Activated CD4-positive, alpha-beta T cell treated with anti-CD3 and anti-CD28 coated beads, Interleukin-2, Interleukin-6, amounts not matched to agents 100 ng/mL and 50 ng/mL, durations not matched to agents 16 hours and 8 hours (primary cell): ENCODE results near the gene SRL.

ENCODE experiments used
- DNase-seq: peaks from one replicate; pipeline ENCODE4 v3.0.0-alpha.2; 2020

SRL gene

DNA sequence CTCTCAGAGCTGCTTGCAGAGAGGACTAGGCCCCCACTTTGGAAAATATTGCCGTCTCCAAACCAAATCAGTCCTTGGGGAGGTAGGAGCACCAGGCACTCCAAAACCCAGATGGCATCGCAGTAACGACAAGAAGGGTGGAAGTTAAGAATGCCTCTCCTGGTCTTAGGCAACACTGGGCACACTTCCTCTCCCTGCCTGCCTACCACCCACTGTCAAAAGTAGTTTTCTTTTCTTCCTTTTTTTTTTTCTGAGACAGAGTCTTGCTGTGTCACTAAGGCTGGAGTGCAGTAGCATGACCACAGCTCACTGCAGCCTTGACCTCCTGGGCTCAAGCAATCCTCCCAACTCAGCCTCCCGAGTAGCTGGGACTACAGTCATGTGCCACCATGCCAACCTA, 47.2 kb downstream of the SRL start:
- no peak for DNase-seq

DNA sequence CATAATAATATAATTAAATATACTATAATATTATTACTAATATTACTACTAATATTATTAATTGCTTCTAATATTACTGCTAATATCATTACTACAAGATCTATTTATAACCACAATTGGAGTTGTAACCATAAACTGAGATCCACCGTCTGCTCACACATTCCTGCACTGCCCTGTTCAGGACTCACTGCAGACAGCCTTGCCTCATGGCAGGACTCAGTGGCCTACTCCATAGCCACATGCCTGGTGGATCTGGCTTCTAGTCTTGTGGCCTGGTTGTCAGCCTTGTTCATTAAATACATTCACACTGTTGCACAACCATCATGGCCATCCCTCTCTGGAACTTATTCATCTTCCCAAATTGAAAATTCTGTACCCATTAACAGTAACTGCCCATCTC, 48.0 kb downstream of the SRL start:
- no peak for DNase-seq

DNA sequence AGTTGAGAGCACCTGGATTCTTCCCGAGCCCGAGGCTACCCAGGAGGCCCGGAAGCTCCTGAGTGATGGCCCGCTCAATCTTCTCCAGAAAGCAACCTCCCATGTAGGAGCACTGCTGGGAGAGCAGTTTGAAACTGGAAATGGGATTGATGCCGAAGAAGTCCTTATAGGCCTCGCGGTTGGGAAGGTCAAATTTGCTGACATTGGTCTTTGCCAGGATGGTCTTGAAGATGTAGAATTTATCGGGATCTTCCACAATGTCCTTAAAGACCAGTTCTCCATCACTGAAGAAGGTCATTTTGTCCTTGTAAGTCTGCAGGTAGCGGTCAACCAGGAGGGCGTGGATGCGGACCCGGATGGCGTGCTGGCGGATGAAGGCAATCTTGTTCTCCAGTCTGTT, 49.7 kb downstream of the SRL start:
- DNase-seq, result no peak

DNA sequence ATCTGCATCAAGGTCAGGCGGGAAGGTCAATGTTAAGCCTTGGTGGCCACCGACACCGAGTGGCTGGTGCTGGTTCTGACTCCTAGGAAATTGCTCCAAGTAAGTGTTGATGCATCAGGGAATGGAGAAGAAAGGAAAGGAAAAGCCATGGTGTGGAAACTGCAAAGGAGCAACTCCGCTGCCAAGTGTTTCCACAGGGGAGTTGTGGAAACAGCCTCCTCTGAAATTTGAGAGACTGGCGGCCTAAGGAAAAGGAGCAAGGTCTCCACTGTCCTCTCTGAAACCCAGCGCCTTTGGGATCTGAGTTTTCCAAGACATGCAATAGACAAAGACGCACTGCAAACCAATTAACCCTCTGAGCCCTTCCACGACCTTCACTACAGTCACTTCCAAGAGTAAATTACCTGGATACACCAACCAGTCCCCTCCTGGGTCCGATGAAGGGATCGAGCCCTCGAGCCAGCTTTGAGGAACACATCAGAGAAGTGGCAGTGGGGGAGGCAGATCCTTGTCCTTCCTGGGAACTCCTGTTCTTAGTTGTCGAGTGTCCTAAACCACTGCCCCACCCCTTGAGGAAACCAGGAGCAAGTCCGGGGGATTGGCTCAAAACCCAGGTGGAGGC, 51.1 kb downstream of the SRL start:
- DNase-seq, result no peak

DNA sequence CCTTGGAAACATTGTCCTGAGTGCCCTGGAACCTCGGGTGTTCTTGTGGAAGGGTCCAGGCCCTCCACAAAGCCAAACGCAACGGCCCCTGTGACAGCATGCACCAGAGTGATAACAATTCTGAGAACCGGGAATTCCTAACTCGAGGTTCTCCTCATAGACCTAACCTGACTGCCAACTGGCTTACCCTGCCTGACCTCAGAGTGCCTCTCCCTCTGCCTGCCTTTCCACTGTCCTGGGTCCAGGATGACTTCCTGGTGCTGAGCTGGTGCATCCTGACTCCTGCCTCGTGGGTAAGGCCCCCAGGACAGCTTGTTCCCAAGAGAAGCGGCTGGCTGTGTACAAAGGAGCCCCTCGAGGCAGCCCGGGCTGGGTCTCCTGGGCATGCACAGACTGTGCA, 51.8 kb downstream of the SRL start:
- no peak for DNase-seq

DNA sequence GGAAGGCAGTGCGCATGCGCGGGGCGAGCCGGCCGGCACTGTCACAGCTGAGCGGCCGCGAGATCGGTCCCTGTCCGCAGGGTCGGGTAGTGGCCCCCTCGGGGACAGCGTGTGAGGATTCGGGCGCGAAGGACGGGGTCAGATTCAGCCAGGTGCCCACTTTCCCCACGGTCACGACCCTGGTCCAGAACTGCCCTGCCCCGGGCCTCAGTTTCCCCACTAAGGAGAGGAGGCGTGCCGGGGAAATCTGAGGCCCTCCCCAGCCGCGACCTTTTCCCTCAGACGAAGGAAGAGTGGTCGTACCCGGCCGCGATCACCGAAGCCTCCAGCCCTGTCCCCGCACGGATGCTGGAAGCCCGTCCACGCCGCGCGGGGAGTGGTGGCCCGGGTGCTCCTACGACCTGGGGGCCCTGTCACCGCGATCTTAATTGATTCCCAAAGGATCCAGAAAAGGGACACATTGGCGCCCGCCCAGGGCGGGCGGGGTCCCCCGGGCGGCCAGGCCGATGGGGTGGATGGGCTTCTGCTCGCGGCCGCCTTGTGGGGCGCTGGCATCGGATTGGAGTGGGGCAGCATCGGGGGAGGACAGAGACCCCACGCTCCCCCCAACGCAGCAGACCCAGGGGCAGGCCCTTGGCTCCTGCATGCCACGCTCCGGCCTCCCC, 57.7 kb downstream of the SRL start:
- DNase-seq, result no peak

DNA sequence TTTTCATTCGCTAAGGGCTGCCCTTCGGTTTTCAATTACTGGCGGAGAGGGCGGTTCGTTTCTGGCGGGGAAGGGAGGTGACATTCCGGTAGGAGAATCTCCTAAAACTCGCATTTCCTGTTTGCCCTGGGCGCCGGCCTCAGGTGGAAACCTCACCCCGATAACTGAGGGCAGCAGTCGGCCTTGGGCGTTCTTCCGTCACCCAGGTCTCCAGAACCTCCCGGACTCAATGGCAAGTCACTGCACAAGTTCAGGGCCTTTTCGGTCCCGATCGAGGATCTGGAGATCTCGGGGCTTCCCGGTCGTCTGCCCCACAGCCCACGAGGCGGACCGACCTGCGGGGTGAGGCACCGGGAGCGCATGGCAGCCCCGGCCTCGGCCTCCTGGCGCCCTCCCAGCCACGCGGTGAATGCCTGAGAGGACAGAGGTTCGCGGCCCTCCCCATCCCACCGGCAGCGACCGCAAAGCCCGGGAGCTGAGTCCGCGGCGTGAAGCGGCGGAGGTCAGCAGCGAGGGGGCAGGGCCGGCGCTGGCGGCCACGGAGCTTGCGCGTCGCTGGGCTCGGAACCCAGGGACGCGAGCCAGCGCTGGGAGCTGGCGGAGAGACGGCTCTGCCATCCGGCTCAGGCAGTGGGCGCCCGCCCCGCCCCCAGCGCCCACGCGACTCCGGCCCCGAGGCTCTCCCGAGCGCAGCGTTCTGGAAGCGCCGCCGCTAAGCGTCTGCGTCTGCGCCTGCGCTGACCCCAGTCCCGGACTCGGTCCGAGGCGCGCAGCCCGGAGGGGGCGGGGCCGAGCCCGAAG, 58.4 kb downstream of the SRL start:
- peak; percentile 96 for DNase-seq

DNA sequence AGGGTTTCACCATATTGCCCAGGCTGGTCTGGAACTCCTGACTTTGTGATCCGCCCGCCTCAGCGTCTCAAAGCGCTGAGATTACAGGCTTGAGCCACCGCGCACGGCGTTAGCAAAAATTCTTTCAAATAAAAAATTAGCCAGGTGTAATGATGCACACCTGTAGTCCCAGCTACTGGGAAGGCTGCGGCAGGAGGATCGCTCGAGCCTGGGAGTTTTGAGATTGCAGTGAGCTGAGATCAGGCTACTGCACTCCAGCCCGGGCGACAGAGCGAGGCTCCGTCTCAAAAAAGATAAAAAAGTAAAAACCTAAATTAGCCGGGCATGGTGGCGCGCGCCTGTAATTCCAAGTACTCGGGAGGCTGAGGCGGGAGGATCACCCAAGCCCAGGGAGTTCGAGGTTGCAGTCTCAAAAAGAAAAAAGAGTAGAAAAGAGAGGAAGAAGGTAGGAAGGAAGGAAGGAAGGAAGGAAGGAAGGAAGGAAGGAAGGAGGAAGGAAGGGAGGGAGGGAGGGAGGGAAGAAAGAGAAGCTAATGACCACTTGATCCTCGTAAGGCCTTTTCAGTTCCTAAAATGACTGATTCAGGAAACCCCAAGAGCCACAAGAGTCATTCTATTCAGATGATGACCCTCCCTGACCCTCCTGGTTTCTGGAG, 59.2 kb downstream of the SRL start:
- no peak for DNase-seq

DNA sequence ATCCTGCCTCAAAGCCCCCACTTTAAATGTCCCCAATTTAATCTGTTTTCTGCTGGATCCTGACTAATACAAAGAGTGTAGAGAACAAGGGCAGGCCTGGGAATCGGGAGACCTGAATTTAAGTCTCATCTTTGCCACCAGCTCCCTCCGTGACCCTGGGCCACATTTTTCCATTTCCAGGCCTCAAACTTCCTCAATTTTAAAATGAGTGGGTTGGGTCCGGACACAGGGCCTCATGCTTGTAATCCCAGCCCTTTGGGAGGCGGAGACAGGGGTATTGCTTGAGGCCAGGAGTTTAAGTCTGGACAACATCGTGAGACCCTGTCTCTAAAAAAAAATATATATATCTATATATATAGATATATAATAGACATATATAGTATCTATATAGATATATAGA, 61.4 kb downstream of the SRL start:
- no peak for DNase-seq

DNA sequence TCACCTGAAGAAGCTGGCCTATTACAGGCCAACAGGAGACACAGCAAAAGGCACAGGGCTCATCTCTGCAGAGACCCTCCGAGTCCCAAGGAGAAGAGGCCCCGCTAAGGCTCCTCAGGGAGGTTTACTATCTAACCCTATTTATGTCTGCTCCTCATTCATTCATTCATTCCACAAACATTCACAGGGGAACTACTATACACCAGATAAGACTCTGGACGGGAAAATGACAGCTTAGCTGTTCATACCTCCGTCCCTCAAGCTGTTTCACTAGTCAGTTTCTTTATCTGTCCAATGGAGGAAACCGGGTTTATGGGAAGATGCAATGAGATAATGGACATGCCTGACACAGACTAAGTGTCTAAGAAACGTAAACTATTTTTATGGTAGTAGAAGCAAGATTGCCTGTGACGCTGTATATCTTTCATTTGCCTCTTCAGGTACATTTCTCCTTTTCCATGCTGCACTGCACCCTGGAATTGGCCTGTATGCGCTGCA, 62.1 kb downstream of the SRL start:
- no peak for DNase-seq

DNA sequence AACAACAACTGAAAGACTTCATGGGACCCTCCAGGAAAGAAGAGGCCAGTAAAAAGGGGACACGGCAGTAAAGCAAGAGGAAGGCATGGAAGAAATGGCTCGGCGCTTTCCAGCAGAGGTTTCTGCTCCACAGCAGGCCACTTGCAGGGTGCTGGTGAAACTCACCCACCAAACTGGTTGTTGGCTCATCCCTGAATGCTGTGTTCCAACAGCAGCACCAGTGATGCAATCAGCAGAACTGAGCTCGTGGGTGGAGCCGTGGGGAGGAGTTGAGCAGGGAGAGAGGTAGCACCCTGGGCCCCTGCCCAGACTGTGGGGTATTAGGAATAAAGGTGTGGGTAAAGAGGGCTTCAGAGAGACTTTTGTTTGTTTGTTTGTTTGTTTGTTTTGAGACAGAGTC, 62.9 kb downstream of the SRL start:
- no peak for DNase-seq

DNA sequence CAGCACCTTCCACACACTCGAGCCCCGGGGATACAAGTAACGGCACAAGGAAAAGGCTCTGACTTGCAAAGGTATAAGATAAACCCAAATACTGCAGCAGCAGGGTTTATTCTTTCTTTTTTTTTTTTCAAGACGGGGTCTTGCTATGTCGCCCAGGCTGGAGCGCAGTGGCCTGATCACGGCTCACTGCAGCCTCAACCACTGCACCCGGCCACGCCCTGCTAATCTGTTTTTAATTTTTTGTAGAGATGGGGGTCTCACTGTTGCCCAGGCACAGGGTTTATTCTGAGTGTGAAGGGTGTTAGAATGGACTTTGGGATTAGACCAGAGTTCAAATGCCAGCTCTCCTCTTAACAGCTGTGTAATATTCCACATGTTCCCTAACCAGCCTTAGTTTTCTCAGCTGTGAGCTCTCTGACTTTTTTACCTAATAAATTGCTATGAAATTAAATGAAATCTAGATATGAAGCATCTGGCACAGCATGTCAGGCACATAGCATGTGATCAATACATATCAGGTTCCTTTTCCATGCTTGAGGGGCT, 63.3 kb downstream of the SRL start:
- DNase-seq, result no peak

DNA sequence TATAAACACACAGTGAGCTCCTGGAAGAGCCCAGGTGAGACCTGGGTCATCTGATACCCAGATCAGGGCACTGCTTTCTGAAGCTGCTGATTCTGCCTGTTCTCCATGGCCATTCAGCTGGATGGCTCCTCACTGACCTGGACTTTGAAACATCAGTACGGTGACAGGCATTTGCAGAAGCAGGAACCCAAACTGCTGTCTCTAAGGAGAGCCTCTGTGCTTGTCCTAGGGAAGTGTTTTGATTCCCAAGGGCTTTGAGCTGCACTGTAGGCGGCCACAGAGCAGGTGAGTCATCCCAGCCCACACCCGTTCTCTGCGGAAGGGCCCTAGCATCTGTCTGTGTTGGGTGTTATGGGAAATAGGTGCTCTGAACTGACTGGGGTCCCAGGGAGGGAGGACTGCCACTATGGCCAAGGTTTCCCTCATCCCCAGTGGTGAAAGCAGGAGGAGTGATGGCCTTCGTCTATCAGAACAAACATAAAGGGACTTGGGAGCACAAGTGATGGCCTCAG, 64.9 kb downstream of the SRL start:
- no peak for DNase-seq

DNA sequence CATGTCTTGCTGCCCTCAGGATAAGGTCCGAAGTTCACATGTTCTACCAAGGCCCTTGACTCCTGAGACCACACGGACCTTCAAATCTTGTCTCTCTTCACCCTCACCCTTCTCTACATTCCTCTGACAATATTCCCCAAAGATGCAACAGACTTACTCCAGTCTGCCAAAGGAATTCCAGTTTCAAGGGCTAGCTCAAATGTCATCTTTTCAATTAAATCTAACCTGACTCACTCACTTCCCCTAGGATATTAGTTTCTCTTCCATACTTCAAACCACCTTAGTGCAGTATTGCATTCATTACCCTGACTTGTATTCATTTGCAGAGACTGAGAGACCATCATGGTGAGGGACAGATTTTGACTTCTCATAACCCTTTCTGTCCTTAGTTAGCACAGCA, 66.0 kb downstream of the SRL start:
- no peak for DNase-seq

DNA sequence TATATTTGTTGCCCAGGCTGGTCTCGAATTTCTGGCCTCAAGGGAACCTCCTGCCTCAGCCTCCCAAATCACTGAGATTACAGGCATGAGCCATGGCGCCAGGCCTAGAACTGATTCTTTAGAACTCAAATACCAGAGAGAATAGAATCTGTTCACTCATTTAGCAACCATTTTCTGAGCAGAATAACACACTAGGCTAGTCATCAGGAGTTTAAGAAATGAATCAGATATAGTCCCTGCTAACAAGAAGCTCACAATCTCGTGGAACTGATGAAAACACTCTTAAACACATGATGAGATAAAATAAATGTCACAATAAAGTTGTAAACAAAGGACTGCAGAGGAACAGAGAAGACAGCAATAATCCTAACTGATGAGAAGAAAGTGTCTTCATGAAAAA, 69.8 kb downstream of the SRL start:
- peak; percentile 32 for DNase-seq

DNA sequence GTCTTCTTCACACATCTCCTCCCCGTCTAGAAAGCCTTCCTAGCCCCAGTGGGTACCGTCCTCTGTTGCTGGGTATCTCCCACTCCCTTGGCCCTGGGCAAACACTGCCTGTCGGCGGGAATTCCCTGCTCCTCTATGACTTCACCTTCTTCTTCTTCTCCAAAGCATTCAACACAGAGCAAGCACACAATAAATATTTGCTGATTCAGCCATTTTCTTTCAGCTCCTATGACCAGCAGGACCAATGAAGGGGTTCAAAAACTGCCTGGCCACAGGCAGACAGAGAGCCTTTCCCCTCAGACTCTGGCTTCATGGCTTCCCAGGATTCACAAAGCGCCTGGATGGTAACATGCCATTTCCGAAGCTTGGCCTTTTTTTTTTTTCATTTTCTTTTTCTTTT, 72.5 kb downstream of the SRL start:
- DNase-seq, result no peak

DNA sequence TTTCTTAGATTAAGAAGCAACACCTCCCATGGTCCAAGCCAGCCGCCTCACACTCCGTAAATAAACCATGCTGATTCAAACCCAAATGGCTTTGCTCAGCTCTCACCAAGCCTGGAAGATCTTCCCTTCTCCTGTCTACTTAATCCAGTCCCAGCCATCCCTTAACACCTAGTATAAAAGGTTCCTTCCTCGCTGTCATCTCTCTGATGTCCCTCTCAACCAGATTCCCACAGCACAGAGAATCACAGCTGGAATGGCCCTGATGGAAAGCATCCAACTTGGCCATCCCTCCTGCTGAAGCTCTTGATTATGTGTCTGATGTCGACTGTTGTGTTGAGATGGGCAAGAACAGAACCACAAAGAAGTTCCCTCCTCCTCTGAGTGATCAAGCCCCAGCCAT, 75.1 kb downstream of the SRL start:
- no peak for DNase-seq

DNA sequence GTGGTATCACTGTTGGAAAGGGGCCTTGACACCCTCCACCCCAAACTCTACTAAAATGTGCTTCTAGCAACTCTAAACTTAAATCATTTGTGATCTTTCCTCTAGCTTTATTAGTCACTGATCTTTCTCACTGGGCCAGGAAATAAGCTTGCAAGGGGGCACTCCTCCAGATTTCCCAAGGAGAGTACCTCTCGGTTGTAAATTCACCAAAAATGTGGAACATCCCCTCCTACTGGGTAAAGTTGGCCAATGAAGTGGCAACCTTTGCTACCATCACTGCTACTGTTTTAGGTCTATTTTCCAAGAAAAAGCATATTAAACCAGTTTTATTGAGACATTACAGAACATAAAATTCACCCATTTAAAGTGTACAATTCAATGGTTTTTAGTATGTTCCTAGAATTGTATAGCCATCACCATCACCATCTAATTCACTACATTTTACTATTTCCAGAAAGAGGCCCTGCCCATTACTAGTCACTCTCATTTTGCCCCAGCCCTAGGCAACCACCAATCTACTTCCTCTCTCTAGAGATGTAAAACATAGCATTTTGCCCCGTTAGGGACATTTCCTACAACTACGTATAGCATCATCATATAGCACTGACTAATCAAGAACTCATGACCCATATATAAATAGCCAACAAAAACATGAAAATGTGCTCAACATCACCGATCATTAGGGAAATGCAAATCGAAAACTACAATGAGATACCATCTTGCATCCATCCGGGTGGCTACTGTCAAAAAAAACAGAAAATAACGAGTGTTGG, 81.0 kb downstream of the SRL start:
- DNase-seq, result no peak

DNA sequence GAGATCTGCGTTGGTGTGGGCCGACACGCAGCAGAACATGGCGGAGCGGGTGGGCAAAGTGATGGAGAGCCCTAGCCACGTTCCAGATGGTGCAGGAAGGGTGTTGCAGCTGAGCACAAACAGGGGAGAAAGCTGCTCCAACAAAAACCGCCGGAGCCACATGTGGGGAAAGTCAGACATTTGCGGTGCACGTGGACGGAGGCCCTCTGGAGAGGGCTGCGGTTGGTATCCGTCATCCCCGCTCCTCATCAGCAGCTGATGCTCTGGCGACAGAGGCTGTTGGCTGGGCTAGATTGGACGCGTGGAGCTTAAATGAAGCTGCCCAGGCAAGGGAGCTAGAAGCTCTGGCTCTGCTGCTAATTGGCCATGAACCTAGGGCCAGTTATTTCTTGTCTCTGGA, 82.2 kb downstream of the SRL start:
- DNase-seq, result no peak

DNA sequence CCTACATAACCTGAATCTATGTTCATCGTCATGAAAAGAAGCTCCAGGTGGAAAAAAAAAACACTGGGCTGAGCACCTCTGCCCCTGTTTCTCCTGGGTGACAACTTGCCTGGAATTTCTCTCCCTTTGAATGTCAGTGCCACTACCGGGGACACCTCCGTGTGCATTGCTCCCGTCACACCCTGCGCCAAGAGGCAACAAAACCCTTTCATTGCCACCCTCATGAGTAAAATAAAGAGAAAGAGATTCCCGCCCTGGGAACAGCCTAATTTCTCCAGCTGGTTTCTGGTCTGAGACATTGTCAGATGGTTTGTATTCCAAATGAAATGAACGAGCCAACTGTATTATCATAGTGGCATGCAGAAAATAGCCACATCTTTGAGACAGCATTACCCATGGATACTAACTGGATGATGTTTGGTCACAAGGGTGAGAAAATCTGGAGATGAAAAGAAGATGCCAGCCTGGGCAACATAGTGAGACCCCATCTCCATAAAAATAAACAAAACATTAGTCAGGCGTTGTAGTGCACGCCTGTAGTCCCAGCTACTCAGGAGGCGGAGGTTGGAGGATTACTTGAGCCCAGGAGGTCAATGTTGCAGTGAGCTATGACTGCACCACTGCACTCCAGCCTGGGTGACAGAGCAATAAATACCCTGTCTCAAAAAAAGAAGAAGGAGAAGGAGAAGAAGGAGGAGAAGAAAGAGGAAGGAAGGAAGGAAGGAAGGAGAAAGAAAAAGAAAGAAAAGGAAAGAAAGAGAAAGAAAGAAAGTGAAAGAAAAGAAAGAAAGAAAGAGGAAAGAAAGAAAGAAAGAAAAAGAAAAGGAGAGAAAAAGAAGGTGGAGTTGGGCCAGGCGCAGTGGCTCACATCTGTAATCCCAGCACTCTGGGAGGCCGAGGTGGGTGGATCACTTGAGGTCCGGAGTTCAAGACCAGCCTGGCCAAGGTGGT, 83.5 kb downstream of the SRL start:
- no peak for DNase-seq

DNA sequence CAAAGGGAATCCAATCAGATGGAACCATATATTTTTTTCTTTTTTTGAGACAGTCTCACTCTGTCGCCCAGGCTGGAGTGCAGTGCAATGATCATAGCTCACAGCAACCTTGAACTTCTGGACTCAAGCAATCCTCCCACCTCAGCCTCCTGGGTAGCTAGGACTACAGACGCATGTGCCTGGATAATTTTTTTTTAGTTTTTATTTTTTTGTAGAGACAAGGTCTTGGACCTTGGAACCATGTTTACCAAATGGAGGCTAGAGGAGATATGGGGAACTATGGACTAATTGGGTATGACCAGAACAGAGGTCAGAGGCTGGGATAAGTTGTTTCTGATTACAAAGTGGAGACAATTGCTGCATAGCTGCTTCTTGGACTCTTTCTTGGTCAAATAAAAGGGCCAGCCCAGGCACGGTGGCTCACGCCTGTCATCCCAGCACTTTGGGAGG, 84.5 kb downstream of the SRL start:
- no peak for DNase-seq
